ENCODE data around the gene CDKN2A.

Gene CDKN2A

DNA sequence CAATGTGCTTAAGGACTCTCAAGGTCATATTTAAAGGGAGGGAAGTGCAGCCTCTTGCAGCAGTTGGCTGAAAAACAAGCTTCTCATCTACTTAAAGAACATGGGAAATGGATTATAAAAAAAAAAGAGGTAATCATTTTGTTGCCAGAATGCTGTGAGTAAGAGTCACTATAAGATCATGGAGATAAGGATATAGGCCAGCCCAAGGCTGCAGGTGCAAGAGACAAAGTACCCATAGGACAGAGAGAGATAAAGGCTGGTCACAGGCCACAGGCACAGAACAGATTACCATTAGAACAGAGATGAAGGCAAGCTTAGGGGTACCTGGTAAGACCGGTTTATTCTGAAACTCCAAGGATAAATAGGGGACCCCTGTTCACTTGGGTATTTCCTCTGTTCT, 70.5 kb downstream of the CDKN2A start:
- no peak for TF ChIP-seq CTCF (IDR thresholded peaks at IDR 0.05; ENCODE audit: borderline replicate concordance, insufficient read depth, low read depth, low read length)
- no peak overlapping the region for H3K4me3 ChIP-seq (ENCODE audit: low read depth, low read length)

GRCh38 chr9:21919377-21920362, 74.5 kb downstream of the CDKN2A start:
- no peak overlapping the region for H3K4me3 ChIP-seq (ENCODE audit: low read depth, low read length)

More at GRCh38 chr9:21919377-21920362, 74.5 kb downstream of the CDKN2A start:
- TF ChIP-seq CTCF (IDR thresholded peaks at IDR 0.05; ENCODE audit: borderline replicate concordance, insufficient read depth, low read depth, low read length), result no peak
